DND-41 (cell line): ENCODE measurements around the gene POLR1F.

Experiments
- ATAC-seq: fragments of 200-7000 bp; cut with Tn5 transposase; 3 replicates; pipeline ENCODE4 v1.9.1; 2021; ENCODE audit warnings: low read depth; ENCODE audit not compliant: insufficient read depth
- DNase-seq: peaks from one replicate; pipeline ENCODE4 v3.0.0-alpha.2; 2020
- H2AFZ ChIP-seq: 2 replicates; pipeline ENCODE4 v1.6.0; 2012; ENCODE audit warnings: low read depth, low read length
- H3K27ac ChIP-seq: 2 replicates; pipeline ENCODE4 v1.5.1; 2012; ENCODE audit warnings: low read length, inconsistent platforms
- H3K27me3 ChIP-seq: fragments of 200-600 bp; sonication (generic); 2 replicates; pipeline ENCODE4 v1.6.0; 2012; ENCODE audit warnings: low read length, mild to moderate bottlenecking, inconsistent platforms; ENCODE audit not compliant: insufficient read depth, poor library complexity
- H3K36me3 ChIP-seq: 2 replicates; pipeline ENCODE4 v1.5.1; 2012; ENCODE audit warnings: low read length, inconsistent platforms; ENCODE audit not compliant: insufficient read depth
- H3K4me1 ChIP-seq: 2 replicates; pipeline ENCODE4 v1.5.1; 2012; ENCODE audit warnings: mild to moderate bottlenecking, low read length; ENCODE audit not compliant: insufficient read depth
- H3K4me2 ChIP-seq: 2 replicates; pipeline ENCODE4 v1.6.0; 2012; ENCODE audit warnings: mild to moderate bottlenecking, moderate library complexity, low read length, inconsistent platforms; ENCODE audit not compliant: insufficient read depth
- H3K4me3 ChIP-seq, 2 experiments: fragments of 200-600 bp in 1 of 2; shearing (Covaris generic) in 1 of 2; 2 replicates each; pipeline ENCODE4 v1.5.1; 2012 to 2016; ENCODE audit warnings: inconsistent platforms in 2 of 2, low read length in 2 of 2, mild to moderate bottlenecking in 2 of 2, low read depth in 1 of 2, moderate library complexity in 1 of 2
- H3K79me2 ChIP-seq: 2 replicates; pipeline ENCODE4 v1.6.0; 2012; ENCODE audit warnings: low read length, inconsistent platforms; ENCODE audit not compliant: insufficient read depth
- H3K9ac ChIP-seq: 2 replicates; pipeline ENCODE4 v1.6.0; 2012; ENCODE audit warnings: low read depth, mild to moderate bottlenecking, inconsistent platforms, low read length, moderate library complexity
- H3K9me3 ChIP-seq: 2 replicates; pipeline ENCODE4 v1.5.1; 2012; ENCODE audit warnings: low read length, moderate library complexity, mild to moderate bottlenecking, inconsistent platforms; ENCODE audit not compliant: insufficient read depth, severe bottlenecking
- H4K20me1 ChIP-seq: 2 replicates; pipeline ENCODE4 v1.6.0; 2012; ENCODE audit warnings: low read length; ENCODE audit not compliant: insufficient read depth
- EZH2 ChIP-seq: IDR thresholded peaks from 3 replicates; pipeline ENCODE4 v1.6.1; 2012; ENCODE audit warnings: borderline replicate concordance, low read depth, mild to moderate bottlenecking, moderate library complexity, low read length, inconsistent platforms; ENCODE audit not compliant: severe bottlenecking
- TF ChIP-seq, protein P1 (sequence below): IDR thresholded peaks from 2 replicates; pipeline ENCODE4 v1.5.1; 2012; ENCODE audit warnings: borderline replicate concordance, low read length, moderate library complexity, mild to moderate bottlenecking; ENCODE audit not compliant: poor library complexity, severe bottlenecking; ENCODE audit errors: extremely low read depth

Gene POLR1F

DNA sequence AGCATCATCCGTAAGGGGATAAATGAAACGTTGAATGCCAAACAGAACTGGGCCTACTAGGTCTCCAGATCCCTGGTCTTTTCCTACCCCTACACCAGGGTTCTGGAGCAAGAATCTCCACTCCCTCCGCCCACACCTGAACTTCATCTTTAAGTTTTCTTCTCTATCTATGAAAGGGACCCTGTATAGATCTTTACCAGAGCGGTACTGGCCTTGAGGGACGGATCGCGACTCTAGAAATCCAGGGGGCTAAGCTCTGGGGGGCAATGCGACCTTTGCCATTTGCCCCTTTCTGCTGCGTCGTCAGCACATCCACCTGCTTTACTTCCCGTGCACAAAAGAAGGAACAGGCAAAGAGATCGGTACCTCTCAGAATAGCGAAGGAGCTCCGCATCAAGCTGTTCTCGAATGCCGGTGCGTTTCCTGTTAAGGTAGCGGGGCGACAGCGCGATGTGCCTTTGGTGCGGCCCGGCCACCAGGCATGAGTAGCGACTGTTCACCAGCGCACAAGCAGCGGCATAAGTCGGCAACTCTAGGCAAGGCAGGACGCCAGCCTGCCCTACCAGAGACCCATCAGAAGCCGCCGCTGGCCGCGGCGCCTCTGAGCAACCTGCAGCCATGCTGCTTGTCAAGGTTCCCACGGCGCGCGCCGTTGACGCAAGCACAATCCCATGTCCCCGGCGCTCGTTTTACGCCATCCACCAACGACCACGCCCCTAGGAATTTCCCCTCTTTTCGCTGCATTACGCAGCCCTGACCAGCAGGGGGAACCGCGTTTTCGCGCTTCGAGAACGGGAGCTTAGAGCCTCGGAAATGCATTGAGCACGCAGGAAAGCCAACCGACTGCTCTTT, at the start of gene POLR1F:
TSS of gene POLR1F (minus strand) at position 641 of the 852 bp plus-strand sequence. CDS start at position 620, 21 bp downstream.
- peak; percentile 95 for DNase-seq
- H3K27ac ChIP-seq = peak within 1 kb of the TSS; percentile 71
- peak; percentile 93 for ATAC-seq
- peak within 1 kb of the TSS; percentile 93 for H2AFZ ChIP-seq
- H3K9me3 ChIP-seq = no peaks in the 10 kb centered on the region
- H3K4me2 ChIP-seq = peak within 1 kb of the TSS; percentile 79
- H3K4me1 ChIP-seq = peaks cover 31% of the 10 kb centered on the region
- H3K36me3 ChIP-seq = peaks cover 6% of the 10 kb centered on the region; the same call in 1 of the 2 replicates
- peaks cover 17% of the 10 kb centered on the region; the same call in 1 of the 2 replicates for H4K20me1 ChIP-seq
- no peaks in the 10 kb centered on the region for H3K27me3 ChIP-seq
- peak within 1 kb of the TSS; percentile 86 to 90 for H3K4me3 ChIP-seq
- H3K79me2 ChIP-seq = peaks cover 51% of the 10 kb centered on the region
- TF ChIP-seq, protein P1, sequence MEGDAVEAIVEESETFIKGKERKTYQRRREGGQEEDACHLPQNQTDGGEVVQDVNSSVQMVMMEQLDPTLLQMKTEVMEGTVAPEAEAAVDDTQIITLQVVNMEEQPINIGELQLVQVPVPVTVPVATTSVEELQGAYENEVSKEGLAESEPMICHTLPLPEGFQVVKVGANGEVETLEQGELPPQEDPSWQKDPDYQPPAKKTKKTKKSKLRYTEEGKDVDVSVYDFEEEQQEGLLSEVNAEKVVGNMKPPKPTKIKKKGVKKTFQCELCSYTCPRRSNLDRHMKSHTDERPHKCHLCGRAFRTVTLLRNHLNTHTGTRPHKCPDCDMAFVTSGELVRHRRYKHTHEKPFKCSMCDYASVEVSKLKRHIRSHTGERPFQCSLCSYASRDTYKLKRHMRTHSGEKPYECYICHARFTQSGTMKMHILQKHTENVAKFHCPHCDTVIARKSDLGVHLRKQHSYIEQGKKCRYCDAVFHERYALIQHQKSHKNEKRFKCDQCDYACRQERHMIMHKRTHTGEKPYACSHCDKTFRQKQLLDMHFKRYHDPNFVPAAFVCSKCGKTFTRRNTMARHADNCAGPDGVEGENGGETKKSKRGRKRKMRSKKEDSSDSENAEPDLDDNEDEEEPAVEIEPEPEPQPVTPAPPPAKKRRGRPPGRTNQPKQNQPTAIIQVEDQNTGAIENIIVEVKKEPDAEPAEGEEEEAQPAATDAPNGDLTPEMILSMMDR = peak; percentile 97
- no peak for TF ChIP-seq EZH2
- H3K9ac ChIP-seq = peak within 1 kb of the TSS; percentile 69

DNA sequence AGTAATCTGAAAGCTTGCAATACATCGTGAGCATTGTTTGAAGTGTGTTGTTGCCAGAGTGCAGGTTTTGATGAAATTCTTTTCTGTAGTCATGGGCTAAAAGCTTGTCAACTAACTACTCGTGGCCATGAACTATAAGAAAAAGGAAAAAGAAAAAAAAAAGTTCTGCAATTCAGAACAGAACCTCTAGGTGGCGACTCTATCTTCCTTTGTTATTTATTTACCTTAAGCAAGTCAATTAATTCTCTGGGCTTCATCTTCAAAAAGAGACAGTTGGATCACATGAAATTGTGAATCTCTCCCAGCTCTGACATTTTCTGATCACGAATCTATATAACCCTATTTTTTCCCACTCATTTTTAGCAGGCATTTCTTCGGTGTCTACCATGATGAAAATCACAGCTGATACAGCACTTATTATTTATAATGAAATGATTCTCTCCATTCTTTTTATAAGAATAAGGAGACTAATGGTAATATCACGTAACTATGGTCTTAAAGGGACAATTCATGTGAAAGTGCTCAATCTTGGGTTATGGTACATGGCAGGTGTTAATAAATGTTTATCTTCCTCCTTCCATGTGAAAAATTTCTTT, 45.8 kb upstream of the POLR1F start:
- no peak for ATAC-seq
- Histone ChIP-seq H3K27me3 (no peaks in the 10 kb centered on the region), H3K36me3 (no peaks in the 10 kb centered on the region), H3K79me2 (no peaks in the 10 kb centered on the region), H3K4me3 (no peak overlapping the region), H4K20me1 (no peaks in the 10 kb centered on the region), H2AFZ (no peak overlapping the region), H3K9ac (no peak overlapping the region), H3K4me2 (no peak overlapping the region), H3K27ac (no peak overlapping the region), H3K9me3 (no peaks in the 10 kb centered on the region), H3K4me1 (no peaks in the 10 kb centered on the region)
- no peak for DNase-seq
- TF ChIP-seq, protein P1 = peak; percentile 76
- no peak for TF ChIP-seq EZH2

- Histone ChIP-seq H2AFZ (no peak overlapping the region), H3K9me3 (no peaks in the 10 kb centered on the region), H3K27ac (no peak overlapping the region), H3K4me3 (no peak overlapping the region), H3K9ac (no peak overlapping the region), H4K20me1 (no peaks in the 10 kb centered on the region), H3K79me2 (no peaks in the 10 kb centered on the region), H3K36me3 (no peaks in the 10 kb centered on the region), H3K4me2 (no peak overlapping the region), H3K27me3 (no peaks in the 10 kb centered on the region), H3K4me1 (no peaks in the 10 kb centered on the region)
- DNase-seq (no peak), ATAC-seq (no peak)
- TF ChIP-seq, protein P1 = no peak
- no peak for TF ChIP-seq EZH2
Measured at GRCh38 chr7:19752020-19752419, 43.2 kb upstream of the POLR1F start.
